Measurements from ENCODE around the gene CELF4.

CELF4 gene

GRCh38 chr18:37222999-37223378, 342.6 kb downstream of the CELF4 start:
- no peak overlapping the region for H3K27ac ChIP-seq
- DNase-seq (ENCODE audit: low read depth, low spot score), result no peak

- H3K27ac ChIP-seq, result no peak overlapping the region
- DNase-seq (ENCODE audit: low read depth, low spot score), result no peak
Observed at GRCh38 chr18:37222354-37222998, 343.1 kb downstream of the CELF4 start.

- no peak for DNase-seq (ENCODE audit: low read depth, low spot score)
- H3K27ac ChIP-seq, result no peak overlapping the region
Observed at GRCh38 chr18:37219257-37219656, 346.3 kb downstream of the CELF4 start.

- no peak for DNase-seq (ENCODE audit: low read depth, low spot score)
- H3K27ac ChIP-seq, result no peak overlapping the region
Observed at GRCh38 chr18:37218022-37218590, 347.5 kb downstream of the CELF4 start.

DNA sequence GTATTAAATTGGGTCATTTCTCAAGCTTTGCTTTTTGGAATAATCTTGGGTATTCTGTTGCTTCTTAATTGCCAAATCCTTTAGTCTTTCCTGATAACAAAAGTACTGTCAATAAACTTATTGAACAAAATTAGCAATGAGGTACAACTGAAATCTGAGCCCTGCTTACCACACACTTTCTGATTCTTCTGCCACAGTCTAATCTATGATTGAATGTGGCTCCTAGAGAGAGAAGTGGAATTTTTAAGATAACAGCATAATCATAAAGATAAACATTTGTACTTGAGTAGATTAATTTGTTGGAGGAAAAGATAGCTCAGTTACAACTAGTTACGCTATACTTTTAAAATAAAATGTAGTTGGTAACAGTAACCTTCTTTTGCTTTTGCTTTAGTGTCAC, 354.8 kb downstream of the CELF4 start:
- no peak for DNase-seq (ENCODE audit: low read depth, low spot score)
- H3K27ac ChIP-seq, result no peak overlapping the region

DNA sequence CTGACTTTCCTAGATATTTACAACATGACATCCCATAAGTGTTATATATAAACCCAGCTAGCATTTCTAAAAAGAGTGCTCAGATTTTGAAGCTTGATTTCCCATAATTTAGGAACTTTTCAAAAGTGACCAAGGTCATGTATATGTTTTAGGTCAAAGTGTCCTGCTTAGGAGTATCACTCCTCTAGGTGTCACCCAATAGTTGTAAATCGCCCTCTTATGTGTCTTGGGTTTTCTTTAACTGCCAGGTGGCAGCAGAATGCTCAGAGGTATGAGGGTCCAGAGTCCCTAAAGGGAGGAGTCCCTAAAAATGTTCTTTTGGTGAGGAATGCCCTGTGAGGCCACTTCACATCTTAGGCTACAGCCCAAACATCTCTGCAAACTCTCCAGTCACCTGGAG, 358.3 kb downstream of the CELF4 start:
- no peak for DNase-seq (ENCODE audit: low read depth, low spot score)
- no peak overlapping the region for H3K27ac ChIP-seq

DNA sequence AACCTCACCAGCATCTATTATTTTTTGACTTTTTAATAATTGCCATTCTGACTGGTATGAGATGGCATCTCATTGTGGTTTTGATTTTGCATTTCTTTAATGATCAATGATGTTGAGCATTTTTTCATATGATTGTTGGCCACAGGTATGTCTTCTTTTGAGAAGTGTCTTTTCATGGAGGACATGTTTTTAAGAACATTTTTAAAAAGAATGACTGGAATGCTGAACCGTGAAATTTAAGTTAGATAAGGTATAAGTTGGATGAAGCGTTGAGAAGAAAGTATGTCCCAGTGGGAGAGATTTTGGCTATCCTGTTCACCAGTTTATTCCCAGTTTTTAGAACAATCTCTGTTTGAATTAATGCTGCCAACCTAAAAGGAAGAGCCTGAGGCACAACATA, 365.9 kb downstream of the CELF4 start:
- DNase-seq (ENCODE audit: low read depth, low spot score), result no peak
- no peak overlapping the region for H3K27ac ChIP-seq
